ENCODE data around the gene CDC42EP4. TPM values are rescaled to one million over a fixed set of nuclear protein-coding genes. Genes with fewer than 3 reads are reported as not detected.
"Not testable (repeated sequence)": the region's sequence is repeated elsewhere in the genome, so short reads cannot be mapped to it uniquely, and the experiment has no call there.

The CDC42EP4 gene
- total RNA-seq, 1 donor from 2014 or later = 3.0 TPM

DNA sequence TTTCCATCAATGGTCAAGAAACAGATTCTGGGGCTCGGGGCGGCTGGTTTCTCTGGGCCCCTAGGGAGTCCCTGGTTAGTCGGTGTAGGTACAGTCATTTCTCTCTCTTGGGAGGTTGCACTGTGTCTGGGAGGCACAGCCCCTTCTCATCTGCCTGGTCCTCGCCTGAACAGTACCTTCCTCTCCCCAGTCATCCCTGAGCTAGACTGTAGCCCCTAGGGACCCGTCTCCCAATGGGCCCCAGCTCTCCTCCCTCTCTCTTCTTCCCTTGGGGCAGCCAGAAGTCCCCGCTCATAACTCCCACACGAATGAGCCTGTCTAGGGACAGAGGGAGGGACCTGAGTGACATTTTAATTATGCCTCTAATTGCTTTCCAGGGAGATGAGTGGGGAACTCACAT is 29.9 kb downstream of the CDC42EP4 start:
- DNase-seq (ENCODE audit: low read depth) = no peak

DNA sequence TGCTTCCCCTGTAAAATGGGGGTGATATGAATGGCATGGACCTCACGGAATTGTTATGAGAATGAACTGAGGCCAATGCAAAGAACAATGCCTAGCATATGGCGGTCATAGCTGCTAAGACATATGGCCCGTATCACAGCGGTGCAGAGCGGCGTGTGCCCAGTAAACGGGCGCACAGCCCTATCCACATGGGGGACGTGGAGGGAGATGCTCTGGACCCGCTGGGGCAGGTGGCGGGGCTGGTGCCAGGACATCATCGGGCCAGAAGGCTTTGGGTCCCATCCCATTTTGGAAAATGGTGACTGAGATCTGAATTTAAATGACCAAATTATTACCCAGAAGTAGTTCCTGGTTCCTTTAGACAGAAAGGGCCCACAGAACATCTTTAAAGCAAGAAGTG is 31.6 kb downstream of the CDC42EP4 start:
- DNase-seq (ENCODE audit: low read depth) = no peak

DNA sequence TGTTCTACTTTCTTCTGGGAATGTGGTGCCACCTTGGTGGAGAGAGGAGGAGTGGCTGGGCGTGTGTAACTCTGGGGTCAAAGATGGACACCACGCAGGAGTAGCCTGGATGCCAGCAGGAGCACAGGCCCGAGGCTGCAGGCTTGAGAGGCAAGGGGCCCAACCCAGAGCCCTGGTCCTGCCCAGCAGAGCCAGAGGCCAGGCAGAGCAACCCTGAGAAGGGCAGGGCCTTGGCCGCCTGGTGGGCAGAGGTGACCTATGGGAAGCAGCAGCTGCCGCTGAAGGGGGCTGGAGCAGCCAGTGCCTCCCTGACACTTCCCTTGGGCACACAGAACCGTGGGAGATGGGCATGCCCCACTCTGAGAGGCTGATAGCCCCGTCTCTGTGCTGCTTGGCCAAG is 32.1 kb downstream of the CDC42EP4 start:
- no peak for DNase-seq (ENCODE audit: low read depth)

DNA sequence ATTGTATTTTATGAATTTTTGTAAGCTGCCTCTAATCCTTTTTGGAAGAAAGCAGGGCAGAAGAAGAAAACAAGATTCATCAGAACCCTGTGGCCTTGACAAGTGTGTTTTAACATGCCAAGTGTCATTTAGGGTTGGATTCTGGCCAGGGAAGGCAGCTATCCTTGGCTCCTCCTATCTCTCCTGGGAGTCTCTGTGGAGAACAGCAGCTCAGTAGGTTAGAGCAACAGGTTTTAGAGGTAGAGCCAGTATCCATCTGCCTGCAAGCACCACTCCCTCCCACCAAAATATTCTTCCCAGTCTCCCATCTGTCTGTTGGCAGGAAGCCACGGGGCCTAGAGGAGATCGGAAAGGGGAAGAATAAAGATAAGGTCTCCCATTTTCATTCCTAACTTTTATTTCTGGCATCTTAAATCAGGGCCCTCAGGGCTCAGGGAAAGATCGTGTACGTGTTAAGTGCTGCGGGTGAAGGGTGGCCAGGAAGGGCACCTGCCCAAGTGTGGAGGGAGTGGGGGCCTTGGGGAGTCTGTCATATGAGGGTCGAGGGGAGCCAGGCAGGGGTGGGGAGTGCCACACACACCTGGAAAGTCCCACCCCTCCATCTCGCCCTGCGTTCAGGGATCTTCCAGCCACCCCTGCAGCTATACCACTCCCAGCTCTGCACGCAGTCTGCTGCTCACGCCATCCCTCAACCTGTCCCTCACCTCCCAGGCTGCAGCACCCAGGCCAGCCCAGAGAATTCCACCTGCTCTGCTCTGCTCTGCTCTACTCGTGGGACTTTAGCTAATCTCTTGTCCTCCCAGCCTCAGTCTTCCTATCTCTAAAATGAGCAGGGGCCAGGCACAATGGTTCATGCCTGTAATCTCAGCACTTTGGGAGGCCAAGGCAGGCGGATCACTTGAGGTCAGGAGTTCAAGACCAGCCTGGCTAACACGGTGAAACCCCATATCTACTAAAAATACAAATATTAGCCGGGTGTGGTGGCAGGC is 33.0 kb downstream of the CDC42EP4 start:
- peak; percentile 55 for DNase-seq (ENCODE audit: low read depth)

DNA sequence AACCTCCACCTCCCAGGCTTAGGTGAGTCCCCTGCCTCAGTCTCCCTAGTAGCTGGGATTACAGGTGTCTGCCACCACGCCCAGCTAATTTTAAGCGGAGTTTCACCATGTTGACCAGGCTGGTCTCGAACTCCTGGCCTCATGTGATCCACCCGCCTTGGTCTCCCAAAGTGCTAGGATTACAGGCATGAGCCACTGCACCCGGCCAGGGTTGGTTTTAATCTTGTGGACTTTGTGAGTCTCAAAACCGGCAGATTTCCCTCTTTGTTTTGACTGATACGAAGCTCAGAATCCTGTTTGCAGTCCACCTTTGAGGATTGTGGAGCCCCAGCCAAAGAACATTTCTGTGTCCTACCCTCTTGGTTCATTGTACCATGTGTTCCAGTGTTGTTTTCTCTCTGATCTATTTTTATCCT is 33.7 kb downstream of the CDC42EP4 start:
- DNase-seq (ENCODE audit: low read depth) = no peak

DNA sequence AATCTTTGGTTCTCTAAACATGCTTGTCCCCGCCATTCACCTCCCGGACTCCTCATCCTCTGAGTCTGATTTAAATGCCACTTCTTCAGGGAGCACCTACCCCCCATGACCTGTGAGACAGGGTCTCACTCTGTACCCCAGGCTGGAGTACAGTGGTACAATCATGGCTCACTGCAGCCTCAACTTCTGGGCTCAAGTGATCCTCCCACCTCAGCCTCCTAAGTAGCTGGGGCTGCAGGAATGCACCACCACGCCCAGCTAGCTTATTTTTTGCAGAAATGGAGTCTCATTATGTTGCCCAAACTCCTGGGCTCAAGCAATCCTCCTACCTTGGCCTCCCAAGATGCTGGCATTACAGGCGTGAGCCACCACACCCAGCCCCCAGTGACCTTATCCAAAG is 37.3 kb downstream of the CDC42EP4 start:
- no peak for DNase-seq (ENCODE audit: low read depth)

DNA sequence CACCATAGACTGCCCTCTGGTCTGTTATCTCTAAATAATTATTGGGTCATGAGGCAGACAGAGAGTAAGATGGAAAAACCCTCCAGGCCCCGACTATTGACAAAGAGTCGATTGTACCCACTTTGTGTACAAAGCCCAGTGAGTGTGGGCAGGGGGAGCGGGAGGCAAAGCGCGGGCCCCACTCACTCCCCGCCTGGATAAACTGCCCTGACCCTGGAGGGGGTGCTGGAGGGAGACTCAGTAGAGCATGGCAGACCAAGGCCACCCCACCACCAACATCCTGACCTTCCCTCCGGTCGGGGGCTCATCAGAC is 38.9 kb downstream of the CDC42EP4 start:
- DNase-seq (ENCODE audit: low read depth) = no peak

DNA sequence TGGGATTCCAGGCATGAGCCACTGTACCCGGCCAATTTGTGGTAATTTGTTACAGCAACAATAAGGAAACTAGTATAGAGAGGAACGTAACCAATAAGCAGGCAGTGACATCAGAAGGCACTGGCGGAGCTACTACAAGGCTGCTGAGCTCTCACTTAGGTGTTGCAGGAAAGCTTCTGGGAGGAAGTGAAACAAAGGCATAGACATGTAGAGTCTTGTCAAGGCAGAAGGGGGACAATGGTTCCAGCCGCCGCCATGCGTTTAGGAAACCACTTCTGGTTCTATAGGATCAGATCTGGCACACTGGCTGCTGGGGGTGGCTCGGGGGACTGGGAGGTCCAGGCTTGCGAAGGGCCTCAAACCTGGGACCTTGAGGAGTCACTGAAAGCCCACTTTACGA is 40.7 kb downstream of the CDC42EP4 start:
- DNase-seq (ENCODE audit: low read depth) = no peak

DNA sequence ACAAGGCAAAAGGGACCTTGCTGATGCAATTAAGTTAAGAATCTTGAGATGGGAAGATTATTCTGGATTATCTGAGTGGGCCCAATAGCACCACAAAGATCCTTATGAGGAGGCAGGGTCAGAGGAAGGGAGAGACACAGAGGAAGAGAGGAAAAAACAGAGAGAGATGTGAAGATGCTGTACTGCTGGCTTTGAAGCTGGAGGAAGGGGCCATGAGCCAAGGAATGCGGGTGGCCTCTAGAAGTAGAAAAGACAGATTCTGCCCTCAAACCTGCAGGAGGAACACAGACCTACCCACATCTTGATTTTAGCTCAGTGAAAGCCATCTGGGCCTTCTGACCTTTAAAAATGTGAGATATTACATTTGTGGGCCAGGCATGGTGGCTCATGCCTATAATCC is 42.0 kb downstream of the CDC42EP4 start:
- DNase-seq (ENCODE audit: low read depth) = no peak

DNA sequence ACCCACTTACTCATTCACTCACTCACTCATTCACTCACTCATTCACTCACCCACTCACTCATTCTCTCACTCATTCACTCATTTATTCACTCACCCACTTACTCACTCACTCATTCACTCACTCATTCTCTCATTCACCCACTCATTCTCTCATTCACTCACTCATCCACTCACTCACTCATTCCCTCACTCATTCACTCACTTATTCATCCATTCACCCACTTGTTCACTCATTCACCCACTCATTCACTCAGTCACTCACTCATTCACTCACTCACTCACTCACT is 42.5 kb downstream of the CDC42EP4 start:
- no peak for DNase-seq (ENCODE audit: low read depth)

DNA sequence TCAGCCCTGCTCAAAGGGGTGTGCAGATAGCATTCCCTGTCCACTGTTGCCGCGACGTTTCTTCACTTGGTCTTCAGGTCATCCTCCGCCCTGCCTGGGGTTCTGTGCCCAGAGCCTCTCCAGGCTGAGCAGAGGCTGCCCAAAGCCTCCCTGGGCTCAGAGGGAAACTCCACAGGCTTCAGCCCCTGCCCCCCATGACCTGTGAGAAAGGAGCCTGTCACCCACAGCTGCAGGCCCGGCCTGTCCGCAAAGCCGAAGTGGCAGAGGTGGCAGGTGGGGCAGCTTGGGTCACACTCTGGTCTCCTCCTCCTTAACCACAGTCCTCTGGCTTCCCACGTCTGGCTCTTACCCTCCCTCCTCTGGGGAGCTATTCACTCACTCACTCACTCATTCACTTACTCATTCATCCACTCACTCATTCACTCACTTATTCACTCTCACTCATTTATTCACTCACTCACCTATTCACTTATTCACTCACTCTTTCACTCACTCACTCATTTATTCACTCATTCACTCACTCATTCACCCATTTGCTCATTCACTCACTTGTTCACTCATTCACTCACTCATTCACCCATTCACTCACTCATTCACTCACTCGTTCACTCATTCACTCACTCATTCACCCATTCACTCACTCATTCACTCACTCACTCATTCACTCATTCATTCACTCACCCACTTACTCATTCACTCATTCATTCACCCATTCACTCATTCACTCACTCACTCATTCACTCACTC is 43.0 kb downstream of the CDC42EP4 start:
- DNase-seq (ENCODE audit: low read depth) = peak; percentile 85

DNA sequence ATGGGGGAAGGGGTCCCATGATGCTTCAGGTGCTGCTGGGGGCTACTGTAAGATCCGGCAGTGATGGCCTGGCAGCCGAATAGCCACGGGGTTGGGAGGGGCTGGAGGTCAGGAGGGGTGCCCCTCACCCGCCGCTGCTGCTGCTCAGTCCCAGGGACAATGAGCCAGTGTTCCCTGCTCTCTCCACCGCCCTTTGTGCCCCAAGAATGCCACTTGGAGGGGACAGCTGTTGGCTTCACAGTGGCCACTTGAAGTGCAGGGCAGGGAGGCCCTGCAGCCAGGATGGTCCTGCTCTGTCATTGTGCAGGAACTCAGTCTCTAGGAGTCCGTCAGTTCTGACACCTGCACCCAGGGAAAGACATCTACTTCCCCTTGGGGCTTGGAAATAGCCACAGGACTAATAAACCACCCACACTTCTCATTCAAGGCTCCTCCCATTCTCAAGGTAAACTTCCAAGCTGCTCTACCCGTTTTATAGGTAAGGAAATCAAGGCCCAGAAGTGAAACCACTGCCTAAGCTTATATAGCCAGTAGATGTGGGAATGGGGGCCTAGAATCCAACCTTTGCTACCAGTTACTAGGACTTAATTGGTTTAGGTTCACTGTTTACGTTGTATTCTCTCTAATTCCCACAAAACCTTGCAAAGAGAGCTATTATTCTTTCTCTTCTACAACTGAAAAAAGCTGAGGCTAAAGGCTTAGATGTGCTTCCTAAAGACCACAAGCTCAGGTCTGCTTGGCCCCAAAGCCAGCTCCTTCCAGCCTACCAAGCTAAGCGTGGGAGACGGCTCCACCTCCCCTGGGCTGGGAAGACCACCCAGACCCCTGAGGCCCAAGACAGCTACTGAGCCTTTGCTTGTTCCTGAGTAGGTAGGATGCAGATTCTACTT is 43.9 kb downstream of the CDC42EP4 start:
- peak; percentile 47 for DNase-seq (ENCODE audit: low read depth)

DNA sequence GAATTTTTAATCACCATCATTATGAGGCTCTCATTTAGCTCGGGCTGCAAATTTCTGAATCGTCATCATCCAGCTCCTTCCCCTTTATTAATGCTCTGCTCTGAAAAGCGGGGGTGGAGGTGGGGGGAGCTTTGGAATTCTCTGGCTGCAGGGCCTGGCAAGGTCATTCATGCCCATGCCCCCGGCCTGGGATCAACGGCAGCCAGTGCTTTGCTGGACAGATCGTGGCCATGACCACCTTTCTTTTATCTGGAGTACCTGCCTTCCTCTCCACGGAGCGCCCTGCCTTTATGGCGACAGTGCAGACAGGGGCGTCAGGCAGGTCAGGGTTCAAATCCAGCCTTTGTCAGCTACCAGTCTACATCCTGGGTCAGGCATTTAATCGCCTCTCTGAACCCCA is 45.0 kb downstream of the CDC42EP4 start:
- DNase-seq (ENCODE audit: low read depth) = no peak

DNA sequence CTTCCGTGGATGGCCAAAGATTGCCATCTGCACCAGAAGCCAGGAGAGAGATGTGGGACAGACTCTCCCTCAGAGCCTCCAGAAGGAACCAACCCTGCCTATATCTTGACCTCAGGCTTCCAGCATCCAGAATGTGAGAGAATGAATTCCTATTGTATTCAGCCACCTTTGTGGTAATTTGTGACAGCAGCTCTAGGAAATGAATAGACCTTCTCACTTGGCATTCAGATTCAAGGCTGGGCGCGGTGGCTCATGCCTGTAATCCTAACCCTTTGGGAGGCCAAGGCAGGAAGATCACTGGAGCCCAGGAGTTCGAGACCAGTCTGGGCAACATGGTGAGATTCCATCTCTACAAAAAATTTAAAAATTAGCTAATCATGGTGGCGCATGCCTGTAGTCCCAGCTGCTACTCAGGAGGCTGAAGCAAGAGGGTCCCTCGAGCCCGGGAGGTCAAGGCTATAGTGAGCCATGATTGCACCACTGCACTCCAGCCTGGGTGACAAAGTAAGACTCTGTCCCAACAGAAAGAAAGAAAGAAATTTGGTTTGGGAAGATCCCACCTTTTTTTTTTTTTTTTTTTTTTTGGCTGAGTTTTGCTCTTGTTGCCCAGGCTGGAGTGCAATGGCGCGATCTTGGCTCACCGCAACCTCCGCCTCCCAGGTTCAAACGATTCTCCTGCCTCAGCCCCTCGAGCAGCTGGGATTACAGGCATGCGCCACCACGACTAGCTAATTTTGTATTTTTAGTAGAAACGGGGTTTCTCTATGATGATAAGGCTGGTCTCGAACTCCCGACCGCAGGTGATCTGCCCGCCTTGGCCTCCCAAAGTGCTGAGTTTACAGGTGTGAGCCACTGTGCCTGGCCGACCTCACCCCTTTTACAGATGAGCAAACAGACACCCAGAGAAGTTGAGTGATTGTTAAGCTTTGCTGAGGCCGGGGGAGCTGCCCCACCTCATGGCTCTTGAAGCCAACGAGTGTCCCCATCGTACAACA is 45.9 kb downstream of the CDC42EP4 start:
- no peak for DNase-seq (ENCODE audit: low read depth)

DNA sequence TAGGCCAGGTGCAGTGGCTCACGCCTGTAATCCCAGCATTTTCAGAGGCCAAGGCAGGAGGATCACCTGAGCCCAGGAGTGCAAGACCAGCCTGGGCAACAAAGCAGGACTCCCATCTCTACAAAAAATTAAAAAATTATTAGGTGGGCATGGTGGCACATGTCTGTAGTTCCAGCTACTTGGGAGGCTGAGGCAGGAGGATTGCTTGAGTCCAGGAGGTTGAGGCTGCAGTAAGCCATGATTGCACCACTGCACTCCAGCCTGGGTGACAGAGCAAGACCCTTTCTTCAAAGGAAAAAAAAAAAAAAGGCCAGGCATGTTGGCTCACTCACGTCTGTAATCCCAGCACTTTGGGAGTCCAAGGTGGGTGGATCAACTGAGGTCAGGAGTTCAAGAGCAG is 47.4 kb downstream of the CDC42EP4 start:
- DNase-seq (ENCODE audit: low read depth) = not testable (repeated sequence)

DNA sequence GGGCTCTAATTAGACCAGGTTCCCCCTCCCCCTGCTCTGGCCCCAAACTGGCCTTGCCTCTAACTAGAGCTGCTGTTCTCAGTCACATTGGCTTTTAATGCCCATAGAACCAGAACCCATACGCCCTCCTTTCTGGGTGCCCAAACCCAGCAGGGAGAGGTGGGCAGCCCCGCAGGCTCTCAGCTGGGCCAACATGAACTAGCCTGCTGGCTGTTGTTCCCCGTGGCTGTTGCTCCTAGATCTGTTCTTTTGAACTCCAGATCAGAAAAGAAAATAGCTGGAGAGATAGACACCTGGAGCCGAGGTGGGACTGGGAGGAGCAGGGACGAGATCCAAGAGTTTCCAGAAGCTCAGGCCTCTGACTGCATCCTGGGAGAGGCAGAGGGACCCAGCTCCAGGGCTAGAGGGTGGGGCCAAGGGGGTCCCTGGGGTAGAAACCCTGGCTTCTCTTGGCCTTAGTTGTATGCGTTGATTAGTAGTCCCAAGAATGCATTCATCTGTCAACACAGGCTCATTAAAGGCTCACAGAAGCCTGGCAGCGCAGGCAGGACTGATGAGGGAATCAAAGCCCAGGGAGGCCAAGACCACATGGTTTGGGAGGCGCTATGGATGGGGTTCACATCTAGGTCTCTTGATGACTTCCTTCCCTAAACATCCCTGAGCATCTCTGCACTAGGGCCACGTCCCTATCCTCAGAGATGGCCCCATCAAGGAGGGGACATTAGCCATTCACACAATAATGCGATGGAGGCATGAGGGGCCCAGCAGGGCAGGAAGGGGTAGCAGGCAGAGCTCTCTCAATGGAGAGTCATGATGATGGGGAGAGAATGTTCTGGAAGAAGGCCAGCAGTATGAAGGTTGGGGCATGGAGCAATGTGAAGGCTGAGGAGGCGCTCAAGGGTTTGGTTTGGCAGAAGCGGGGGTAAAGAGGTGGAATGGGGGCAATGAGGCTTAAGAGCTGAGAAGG is 48.8 kb downstream of the CDC42EP4 start:
- no peak for DNase-seq (ENCODE audit: low read depth)

DNA sequence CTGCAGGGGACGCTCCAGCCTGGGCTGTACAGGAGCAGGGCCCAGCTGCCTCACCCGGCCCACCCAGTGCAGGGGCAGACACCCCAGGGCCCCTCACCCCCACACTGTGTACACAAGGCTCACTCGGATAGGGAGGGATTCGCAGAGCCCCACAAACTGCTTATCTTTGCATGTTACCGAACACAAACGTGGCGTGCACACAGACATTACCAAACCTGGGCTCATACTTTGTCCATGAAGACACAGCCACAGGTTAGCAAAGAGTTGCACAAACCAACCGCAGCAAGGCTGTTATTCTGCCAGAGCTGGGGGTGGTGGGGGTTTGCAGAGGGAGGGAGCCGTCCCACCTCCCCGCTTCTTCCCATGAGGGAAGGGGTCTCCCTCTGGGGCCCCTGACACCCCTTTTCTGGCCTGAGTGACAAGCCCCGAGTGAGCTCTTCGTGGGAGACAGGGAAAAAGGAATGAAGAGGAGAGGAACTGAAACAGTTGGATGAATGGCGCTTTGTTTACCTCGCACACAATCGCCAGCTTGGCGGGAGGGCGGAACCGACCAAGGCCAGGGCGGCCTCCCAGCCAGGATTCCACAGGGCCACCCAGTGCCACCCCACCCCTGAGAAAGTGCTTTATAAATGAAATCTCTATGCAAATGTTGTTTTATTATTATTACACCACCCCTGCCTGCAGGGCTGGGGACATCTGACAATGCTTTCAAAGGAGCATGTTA is 49.7 kb downstream of the CDC42EP4 start:
- no peak for DNase-seq (ENCODE audit: low read depth)

DNA sequence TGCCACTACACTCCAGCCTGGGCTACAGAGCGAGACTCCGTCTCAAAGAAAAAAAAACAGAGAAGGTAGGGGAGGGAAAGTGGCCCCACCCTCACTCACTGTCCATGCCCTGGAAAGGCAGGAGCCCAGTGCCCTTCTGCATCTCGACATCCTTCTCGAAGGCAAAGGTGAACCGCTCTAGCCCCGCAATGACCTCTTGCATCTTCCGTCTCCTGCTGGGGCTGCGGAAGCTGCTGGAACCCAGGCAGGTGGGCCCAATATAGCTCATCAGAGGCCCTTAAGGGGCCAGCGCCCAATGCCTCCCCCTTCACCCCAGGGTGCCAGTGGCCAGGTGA is 50.2 kb downstream of the CDC42EP4 start, which contains the start of gene CPSF4L:
TSS of gene CPSF4L (minus strand) at position 264 of the 335 bp plus-strand sequence. CDS start at position 202, 62 bp downstream.
- no peak for DNase-seq (ENCODE audit: low read depth)

DNA sequence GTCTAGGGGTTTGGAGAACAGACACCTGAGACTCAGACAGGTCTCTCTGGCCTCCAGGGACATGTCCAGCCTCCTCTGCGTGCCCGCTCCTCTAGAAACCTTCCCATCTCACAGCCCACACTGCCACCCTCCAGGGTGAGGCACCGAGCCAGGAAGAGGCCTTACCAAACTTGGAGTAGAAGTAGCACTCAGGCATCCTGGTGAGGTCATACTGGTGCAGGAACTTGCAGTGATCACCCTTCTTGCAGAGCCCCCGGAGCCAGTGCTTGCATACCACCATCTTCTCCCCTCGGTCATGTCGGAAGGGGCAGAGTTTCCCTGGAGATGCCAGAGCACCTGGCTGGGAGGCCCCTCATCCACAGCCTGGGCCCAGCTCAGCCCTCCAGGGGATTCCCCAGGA is 54.3 kb downstream of the CDC42EP4 start:
- no peak for DNase-seq (ENCODE audit: low read depth)

Measured in myocyte (in vitro differentiated cells).